Neural progenitor cell (in vitro differentiated cells): ENCODE data around the gene HBS1L.

Experiments used
- EZH2phosphoT487 ChIP-seq: fragments of 200-600 bp; sonication (generic); IDR thresholded peaks from 2 replicates; pipeline ENCODE4 v1.6.1; 2017; ENCODE audit warnings: antibody characterized with exemption
- TF ChIP-seq, protein P1 (sequence below): fragments of 200-600 bp; sonication (generic); IDR thresholded peaks from 2 replicates; pipeline ENCODE4 v1.5.1; 2017; ENCODE audit warnings: antibody characterized with exemption, mild to moderate bottlenecking

DNA sequence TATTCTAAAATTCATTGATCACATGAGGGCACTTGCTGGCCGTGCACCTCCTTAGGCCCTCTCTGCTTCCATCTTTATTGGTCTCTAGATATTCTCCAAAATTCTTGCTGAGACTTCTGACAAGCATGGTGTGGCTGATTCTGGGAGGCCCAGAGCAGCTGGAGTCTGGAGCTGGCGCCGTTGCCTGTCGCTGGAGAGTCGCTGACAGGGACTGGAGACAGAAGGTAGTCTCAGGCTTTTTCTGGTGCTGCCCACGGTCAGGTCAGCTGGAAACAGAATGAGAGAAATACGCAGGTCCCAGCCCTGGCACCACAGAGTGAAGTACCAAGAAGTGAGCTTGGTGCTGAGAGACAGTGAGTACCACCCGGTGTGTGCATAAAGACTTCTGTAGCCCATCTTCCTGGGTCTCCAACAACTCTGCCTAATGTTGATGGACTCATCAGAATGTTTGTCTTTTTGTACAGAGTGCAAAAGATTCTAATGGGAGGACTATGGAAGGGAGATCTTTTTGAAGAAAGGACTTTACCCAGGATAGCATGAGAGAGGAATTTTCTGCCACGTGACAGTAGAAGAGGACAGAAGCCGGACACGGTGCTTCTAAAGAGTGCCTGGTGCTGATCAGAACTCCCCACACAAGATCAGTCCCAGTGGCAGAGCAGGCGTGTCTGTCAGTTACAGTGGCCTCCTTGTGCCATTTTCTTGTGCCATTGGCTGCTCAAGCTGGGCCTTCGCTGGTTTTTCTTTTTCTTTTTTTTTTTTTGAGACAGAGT lies 102.9 kb downstream of the HBS1L start:
- TF ChIP-seq, protein P1, sequence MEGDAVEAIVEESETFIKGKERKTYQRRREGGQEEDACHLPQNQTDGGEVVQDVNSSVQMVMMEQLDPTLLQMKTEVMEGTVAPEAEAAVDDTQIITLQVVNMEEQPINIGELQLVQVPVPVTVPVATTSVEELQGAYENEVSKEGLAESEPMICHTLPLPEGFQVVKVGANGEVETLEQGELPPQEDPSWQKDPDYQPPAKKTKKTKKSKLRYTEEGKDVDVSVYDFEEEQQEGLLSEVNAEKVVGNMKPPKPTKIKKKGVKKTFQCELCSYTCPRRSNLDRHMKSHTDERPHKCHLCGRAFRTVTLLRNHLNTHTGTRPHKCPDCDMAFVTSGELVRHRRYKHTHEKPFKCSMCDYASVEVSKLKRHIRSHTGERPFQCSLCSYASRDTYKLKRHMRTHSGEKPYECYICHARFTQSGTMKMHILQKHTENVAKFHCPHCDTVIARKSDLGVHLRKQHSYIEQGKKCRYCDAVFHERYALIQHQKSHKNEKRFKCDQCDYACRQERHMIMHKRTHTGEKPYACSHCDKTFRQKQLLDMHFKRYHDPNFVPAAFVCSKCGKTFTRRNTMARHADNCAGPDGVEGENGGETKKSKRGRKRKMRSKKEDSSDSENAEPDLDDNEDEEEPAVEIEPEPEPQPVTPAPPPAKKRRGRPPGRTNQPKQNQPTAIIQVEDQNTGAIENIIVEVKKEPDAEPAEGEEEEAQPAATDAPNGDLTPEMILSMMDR, result no peak
- TF ChIP-seq EZH2phosphoT487, result no peak
